HEK293 (cell line): Measurements from ENCODE around the gene TRAF3IP3.

Experiments used
- CTCF ChIA-PET: fragments of 350-600 bp; formaldehyde crosslinking; extraction: SDS; loops from one replicate; lab custom pipeline; 2021; ENCODE audit warnings: antibody characterized with exemption; lab: Yijun Ruan, JAX
- POLR2A ChIA-PET: fragments of 300-600 bp; formaldehyde crosslinking; extraction: SDS; loops from one replicate; lab custom pipeline; 2020; ENCODE audit warnings: antibody characterized with exemption, inconsistent platforms; lab: Yijun Ruan, JAX
- H3K27ac ChIP-seq: fragments of 200-500 bp; sonication (Bioruptor generic); 2 replicates; pipeline ENCODE4 v1.5.1; 2014; ENCODE audit warnings: low read depth, low read length, control low read depth, inconsistent platforms; ENCODE audit errors: extremely low read depth
- H3K36me3 ChIP-seq, 2 experiments: fragments of 200-500 bp in 1 of 2; sonication (Bioruptor generic) in 1 of 2; 1 replicate in 1 of 2; 2 replicates in 1 of 2; pipeline ENCODE4 v1.5.1; 2014 to 2017; ENCODE audit warnings: inconsistent platforms in 2 of 2, low read length in 2 of 2; ENCODE audit not compliant: control insufficient read depth in 2 of 2, insufficient read depth in 1 of 2
- H3K4me1 ChIP-seq: fragments of 200-500 bp; sonication (Bioruptor generic); 2 replicates; pipeline ENCODE4 v1.5.1; 2014; ENCODE audit warnings: mild to moderate bottlenecking, low read length, inconsistent platforms; ENCODE audit not compliant: control insufficient read depth, insufficient read depth
- H3K4me3 ChIP-seq: 2 replicates; pipeline ENCODE4 v1.5.1; 2011; ENCODE audit warnings: low read depth, mild to moderate bottlenecking, control low read depth, low read length, moderate library complexity
- H3K9me3 ChIP-seq: fragments of 200-500 bp; sonication (Bioruptor generic); 2 replicates; pipeline ENCODE4 v1.5.1; 2014; ENCODE audit warnings: low read depth, low read length, inconsistent platforms; ENCODE audit not compliant: control insufficient read depth, insufficient read depth
- CTCF ChIP-seq: fragments of 450-650 bp; formaldehyde crosslinking; IDR thresholded peaks from 2 replicates; pipeline ENCODE4 v1.5.1; 2016; ENCODE audit warnings: missing biosample characterization, missing genetic modification characterization
- HOXC10 ChIP-seq: sonication (generic); formaldehyde crosslinking; IDR thresholded peaks from 2 replicates; pipeline ENCODE4 v1.8.1; 2023; ENCODE audit warnings: mild to moderate bottlenecking, missing genetic modification reagents
- HOXD13 ChIP-seq: sonication (generic); formaldehyde crosslinking; IDR thresholded peaks from 2 replicates; pipeline ENCODE4 v1.8.0; 2022; ENCODE audit warnings: missing genetic modification reagents, borderline replicate concordance
- OVOL3 ChIP-seq: fragments of 450-650 bp; formaldehyde crosslinking; IDR thresholded peaks from 2 replicates; pipeline ENCODE4 v1.5.1; 2016; ENCODE audit warnings: missing biosample characterization, missing genetic modification characterization
- SCRT2 ChIP-seq: fragments of 450-650 bp; formaldehyde crosslinking; IDR thresholded peaks from 2 replicates; pipeline ENCODE4 v1.5.1; 2016; ENCODE audit warnings: missing biosample characterization, missing genetic modification characterization
- TRIM28 ChIP-seq: IDR thresholded peaks from 2 replicates; pipeline ENCODE4 v1.6.1; 2011; ENCODE audit warnings: low read length, control low read depth, borderline replicate concordance
- ZBTB26 ChIP-seq: fragments of 450-650 bp; formaldehyde crosslinking; optimal IDR thresholded peaks from 2 replicates; pipeline ENCODE3; 2016; ENCODE audit warnings: missing biosample characterization, mild to moderate bottlenecking, missing genetic modification characterization
- ZNF239 ChIP-seq: fragments of 450-650 bp; formaldehyde crosslinking; IDR thresholded peaks from 2 replicates; pipeline ENCODE4 v1.5.1; 2016; ENCODE audit warnings: missing biosample characterization, missing genetic modification characterization
- ZNF280C ChIP-seq: fragments of 450-650 bp; formaldehyde crosslinking; IDR thresholded peaks from 2 replicates; pipeline ENCODE4 v1.5.1; 2016; ENCODE audit warnings: missing biosample characterization, missing genetic modification characterization
- ZNF302 ChIP-seq: fragments of 450-650 bp; formaldehyde crosslinking; IDR thresholded peaks from 2 replicates; pipeline ENCODE4 v1.5.1; 2016; ENCODE audit warnings: missing biosample characterization, missing genetic modification characterization, low read depth
- ZNF324 ChIP-seq: fragments of 450-650 bp; formaldehyde crosslinking; IDR thresholded peaks from 2 replicates; pipeline ENCODE4 v1.5.1; 2016; ENCODE audit warnings: missing biosample characterization, missing genetic modification characterization
- ZNF529 ChIP-seq: fragments of 450-650 bp; formaldehyde crosslinking; IDR thresholded peaks from 2 replicates; pipeline ENCODE4 v1.5.1; 2017; ENCODE audit warnings: missing genetic modification characterization, missing biosample characterization; ENCODE audit not compliant: insufficient replicate concordance
- ZNF548 ChIP-seq: fragments of 450-650 bp; formaldehyde crosslinking; IDR thresholded peaks from 2 replicates; pipeline ENCODE4 v1.5.1; 2016; ENCODE audit warnings: missing biosample characterization, missing genetic modification characterization
- ZNF571 ChIP-seq: fragments of 450-650 bp; formaldehyde crosslinking; IDR thresholded peaks from 2 replicates; pipeline ENCODE4 v1.5.0; 2017; ENCODE audit warnings: missing biosample characterization, missing genetic modification characterization
- ZNF580 ChIP-seq: fragments of 450-650 bp; formaldehyde crosslinking; IDR thresholded peaks from 2 replicates; pipeline ENCODE4 v1.5.1; 2016; ENCODE audit warnings: missing biosample characterization, missing genetic modification characterization
- ZNF677 ChIP-seq: fragments of 450-650 bp; IDR thresholded peaks from 2 replicates; pipeline ENCODE4 v1.5.0; 2018; ENCODE audit warnings: missing biosample characterization, mild to moderate bottlenecking, missing genetic modification characterization, moderate library complexity
- ZNF777 ChIP-seq: fragments of 450-650 bp; formaldehyde crosslinking; IDR thresholded peaks from 2 replicates; pipeline ENCODE4 v1.5.1; 2017; ENCODE audit warnings: missing biosample characterization, missing genetic modification characterization, borderline replicate concordance
- ZNF837 ChIP-seq: fragments of 450-650 bp; formaldehyde crosslinking; IDR thresholded peaks from 2 replicates; pipeline ENCODE4 v1.5.1; 2016; ENCODE audit warnings: missing biosample characterization, missing genetic modification characterization
- TF ChIP-seq, protein P1 (sequence below): fragments of 450-650 bp; formaldehyde crosslinking; IDR thresholded peaks from 2 replicates; pipeline ENCODE4 v1.5.1; 2017; ENCODE audit warnings: missing biosample characterization, missing genetic modification characterization
- TF ChIP-seq, protein P2 (sequence below): fragments of 450-650 bp; formaldehyde crosslinking; IDR thresholded peaks from 2 replicates; pipeline ENCODE4 v1.5.1; 2017; ENCODE audit warnings: missing biosample characterization, missing genetic modification characterization
- TF ChIP-seq, protein P3 (sequence below): fragments of 450-650 bp; formaldehyde crosslinking; IDR thresholded peaks from 2 replicates; pipeline ENCODE4 v1.5.1; 2016; ENCODE audit warnings: missing biosample characterization, missing genetic modification characterization

TRAF3IP3 gene

DNA sequence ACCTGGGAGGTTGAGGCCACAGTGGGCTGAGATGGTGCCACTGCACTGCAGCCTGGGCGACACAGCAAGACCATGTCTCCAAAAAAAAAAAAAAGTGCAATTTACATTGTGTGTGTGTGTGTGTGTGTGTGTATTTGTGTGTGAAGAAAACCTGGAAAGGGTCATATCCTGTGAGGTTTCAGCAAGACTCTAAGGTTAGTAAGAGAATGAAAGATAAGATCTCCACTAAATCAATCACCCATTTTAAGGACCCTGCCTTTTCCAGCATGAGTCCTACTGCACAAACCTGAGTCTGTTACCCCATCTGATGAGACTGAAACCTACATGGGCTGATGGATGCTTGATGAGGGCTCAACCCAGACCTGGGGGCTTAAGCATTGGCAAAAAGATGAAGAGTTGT is 33.4 kb downstream of the TRAF3IP3 start:
- ChIA-PET CTCF (interaction anchor here (0.6 kb wide), 1 partner anchor 239 kb away, joined by 3 read pairs; no protein-coding TSS in a partner anchor), POLR2A (no interaction called here)
- no peaks in the 10 kb centered on the region for H3K4me1 ChIP-seq
- TF ChIP-seq, protein P1, sequence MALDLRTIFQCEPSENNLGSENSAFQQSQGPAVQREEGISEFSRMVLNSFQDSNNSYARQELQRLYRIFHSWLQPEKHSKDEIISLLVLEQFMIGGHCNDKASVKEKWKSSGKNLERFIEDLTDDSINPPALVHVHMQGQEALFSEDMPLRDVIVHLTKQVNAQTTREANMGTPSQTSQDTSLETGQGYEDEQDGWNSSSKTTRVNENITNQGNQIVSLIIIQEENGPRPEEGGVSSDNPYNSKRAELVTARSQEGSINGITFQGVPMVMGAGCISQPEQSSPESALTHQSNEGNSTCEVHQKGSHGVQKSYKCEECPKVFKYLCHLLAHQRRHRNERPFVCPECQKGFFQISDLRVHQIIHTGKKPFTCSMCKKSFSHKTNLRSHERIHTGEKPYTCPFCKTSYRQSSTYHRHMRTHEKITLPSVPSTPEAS (tag by site-specific recombination): 0 out of 2 replicates have a peak, but pooled peaks have one; percentile 19
- TF ChIP-seq ZNF777 (tag by site-specific recombination): no peak
- no peak overlapping the region for H3K4me3 ChIP-seq
- H3K27ac ChIP-seq: no peak overlapping the region
- no peaks in the 10 kb centered on the region; a peak in 1 of 3 replicates for H3K36me3 ChIP-seq
- H3K9me3 ChIP-seq: no peaks in the 10 kb centered on the region

- POLR2A ChIA-PET: no interaction called here
Observed at GRCh38 chr1:209790286-209791193, 34.7 kb downstream of the TRAF3IP3 start.

DNA sequence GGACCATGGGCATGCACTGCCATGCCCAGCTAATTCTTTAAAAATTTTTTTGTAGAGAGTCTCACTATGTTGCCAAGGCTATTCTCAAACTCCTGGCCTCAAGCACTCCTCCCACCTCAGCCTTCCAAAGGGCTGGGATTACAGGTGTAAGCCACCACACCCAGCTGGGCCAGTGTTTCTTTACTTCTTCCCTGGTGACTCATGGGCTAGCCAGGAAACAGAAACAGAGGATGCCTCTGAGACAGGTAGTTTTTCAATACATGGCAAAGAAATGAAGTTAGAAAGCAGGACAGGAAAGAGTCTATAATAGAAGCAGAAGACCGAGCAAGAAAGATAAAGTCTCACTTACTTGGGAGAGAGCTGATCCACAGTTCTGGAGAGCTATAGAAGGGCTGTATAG is 36.1 kb downstream of the TRAF3IP3 start:
- no peaks in the 10 kb centered on the region for H3K9me3 ChIP-seq
- H3K4me3 ChIP-seq: no peak overlapping the region
- POLR2A ChIA-PET: no interaction called here
- H3K36me3 ChIP-seq: no peaks in the 10 kb centered on the region; a peak in 1 of 3 replicates
- no peaks in the 10 kb centered on the region for H3K4me1 ChIP-seq
- CTCF ChIA-PET: interaction anchor here (0.6 to 2.4 kb wide), 3 partner anchors 32 to 583 kb away, joined by 3 to 9 read pairs (median 3); no protein-coding TSS in a partner anchor
- H3K27ac ChIP-seq: no peak overlapping the region
- TF ChIP-seq HOXC10 (CRISPR knock-in tag) (no peak), TRIM28 (no peak), ZNF324 (tag by site-specific recombination) (no peak), HOXD13 (CRISPR knock-in tag) (no peak), OVOL3 (tag by site-specific recombination) (no peak), ZNF280C (tag by site-specific recombination) (no peak), ZBTB26 (tag by site-specific recombination) (no peak), ZNF302 (tag by site-specific recombination) (no peak), CTCF (no peak), ZNF529 (tag by site-specific recombination) (no peak)
- TF ChIP-seq, protein P2, sequence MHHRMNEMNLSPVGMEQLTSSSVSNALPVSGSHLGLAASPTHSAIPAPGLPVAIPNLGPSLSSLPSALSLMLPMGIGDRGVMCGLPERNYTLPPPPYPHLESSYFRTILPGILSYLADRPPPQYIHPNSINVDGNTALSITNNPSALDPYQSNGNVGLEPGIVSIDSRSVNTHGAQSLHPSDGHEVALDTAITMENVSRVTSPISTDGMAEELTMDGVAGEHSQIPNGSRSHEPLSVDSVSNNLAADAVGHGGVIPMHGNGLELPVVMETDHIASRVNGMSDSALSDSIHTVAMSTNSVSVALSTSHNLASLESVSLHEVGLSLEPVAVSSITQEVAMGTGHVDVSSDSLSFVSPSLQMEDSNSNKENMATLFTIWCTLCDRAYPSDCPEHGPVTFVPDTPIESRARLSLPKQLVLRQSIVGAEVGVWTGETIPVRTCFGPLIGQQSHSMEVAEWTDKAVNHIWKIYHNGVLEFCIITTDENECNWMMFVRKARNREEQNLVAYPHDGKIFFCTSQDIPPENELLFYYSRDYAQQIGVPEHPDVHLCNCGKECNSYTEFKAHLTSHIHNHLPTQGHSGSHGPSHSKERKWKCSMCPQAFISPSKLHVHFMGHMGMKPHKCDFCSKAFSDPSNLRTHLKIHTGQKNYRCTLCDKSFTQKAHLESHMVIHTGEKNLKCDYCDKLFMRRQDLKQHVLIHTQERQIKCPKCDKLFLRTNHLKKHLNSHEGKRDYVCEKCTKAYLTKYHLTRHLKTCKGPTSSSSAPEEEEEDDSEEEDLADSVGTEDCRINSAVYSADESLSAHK (tag by site-specific recombination): no peak
- TF ChIP-seq, protein P3, sequence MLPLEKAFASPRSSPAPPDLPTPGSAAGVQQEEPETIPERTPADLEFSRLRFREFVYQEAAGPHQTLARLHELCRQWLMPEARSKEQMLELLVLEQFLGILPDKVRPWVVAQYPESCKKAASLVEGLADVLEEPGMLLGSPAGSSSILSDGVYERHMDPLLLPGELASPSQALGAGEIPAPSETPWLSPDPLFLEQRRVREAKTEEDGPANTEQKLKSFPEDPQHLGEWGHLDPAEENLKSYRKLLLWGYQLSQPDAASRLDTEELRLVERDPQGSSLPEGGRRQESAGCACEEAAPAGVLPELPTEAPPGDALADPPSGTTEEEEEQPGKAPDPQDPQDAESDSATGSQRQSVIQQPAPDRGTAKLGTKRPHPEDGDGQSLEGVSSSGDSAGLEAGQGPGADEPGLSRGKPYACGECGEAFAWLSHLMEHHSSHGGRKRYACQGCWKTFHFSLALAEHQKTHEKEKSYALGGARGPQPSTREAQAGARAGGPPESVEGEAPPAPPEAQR (tag by site-specific recombination): no peak

More at GRCh38 chr1:209790286-209791193, 34.7 kb downstream of the TRAF3IP3 start:
- H3K4me1 ChIP-seq: no peaks in the 10 kb centered on the region
- TF ChIP-seq ZNF580: no peak
- no peak for TF ChIP-seq ZNF571 (tag by site-specific recombination)
- no peak for TF ChIP-seq ZNF302 (tag by site-specific recombination)
- TF ChIP-seq SCRT2 (tag by site-specific recombination): peak; percentile 34; the same call in 1 of the 2 replicates
- TF ChIP-seq ZNF239 (tag by site-specific recombination): no peak
- TF ChIP-seq ZNF677 (tag by site-specific recombination): no peak
- no peak for TF ChIP-seq ZNF548 (tag by site-specific recombination)
- no peak for TF ChIP-seq ZNF837 (tag by site-specific recombination)
- TF ChIP-seq, all 188 proteins: peak for 1
- CTCF ChIA-PET: interaction anchor here (2.4 kb wide), 1 partner anchor 33 kb away, joined by 9 read pairs; no protein-coding TSS in a partner anchor
- H3K27ac ChIP-seq: no peak overlapping the region
- no peaks in the 10 kb centered on the region; a peak in 1 of 3 replicates for H3K36me3 ChIP-seq
- no peaks in the 10 kb centered on the region for H3K9me3 ChIP-seq
- H3K4me3 ChIP-seq: no peak overlapping the region
